ENCODE data around the gene TGFBR2.

The TGFBR2 gene

GRCh38 chr3:30686176-30686575, 79.8 kb downstream of the TGFBR2 start:
- Histone ChIP-seq H3K27ac (peak overlapping the region; percentile 28 to 64), H3K27me3 (no peaks in the 10 kb centered on the region), H3K9me3 (no peaks in the 10 kb centered on the region), H3K4me1 (peaks cover 0 to 100% (median 79%) of the 10 kb centered on the region in 4 donors), H3K36me3 (peaks cover 12 to 28% (median 22%) of the 10 kb centered on the region in 3 donors), H3K4me3 (no peak overlapping the region)
- intact Hi-C loops (cut with DNase I; ENCODE audit: low total_unique reads): no loop called here
- TF ChIP-seq CTCF (IDR thresholded peaks at IDR 0.05): no peak
- DNase-seq: no peak

GRCh38 chr3:30686799-30687198, 80.4 kb downstream of the TGFBR2 start:
- Histone ChIP-seq H3K9me3 (no peaks in the 10 kb centered on the region), H3K36me3 (peaks cover 18 to 32% (median 27%) of the 10 kb centered on the region in 3 donors), H3K27ac (peak overlapping the region; percentile 8 to 77), H3K4me3 (no peak overlapping the region), H3K27me3 (no peaks in the 10 kb centered on the region), H3K4me1 (peaks cover 0 to 100% (median 75%) of the 10 kb centered on the region in 4 donors)
- TF ChIP-seq CTCF (IDR thresholded peaks at IDR 0.05): no peak
- DNase-seq: no peak
- intact Hi-C loops (cut with DNase I; ENCODE audit: low total_unique reads): no loop called here

- H3K4me1 ChIP-seq: peaks cover 0 to 99% (median 67%) of the 10 kb centered on the region in 4 donors
- H3K36me3 ChIP-seq: peaks cover 27 to 41% (median 30%) of the 10 kb centered on the region in 3 donors
- no peak for TF ChIP-seq CTCF (IDR thresholded peaks at IDR 0.05)
- no peak overlapping the region for H3K4me3 ChIP-seq
- DNase-seq: no peak
- intact Hi-C loops (cut with DNase I; ENCODE audit: low total_unique reads): no loop called here
- peak overlapping the region; percentile 61 to 77 for H3K27ac ChIP-seq
- no peaks in the 10 kb centered on the region for H3K9me3 ChIP-seq
- H3K27me3 ChIP-seq: no peaks in the 10 kb centered on the region
Measured at GRCh38 chr3:30687930-30688570, 81.6 kb downstream of the TGFBR2 start.

GRCh38 chr3:30688776-30689641, 82.6 kb downstream of the TGFBR2 start:
- TF ChIP-seq CTCF (IDR thresholded peaks at IDR 0.05): no peak
- H3K27me3 ChIP-seq: no peaks in the 10 kb centered on the region
- peak in 1 of 2 donors; percentile 34 for DNase-seq
- H3K9me3 ChIP-seq: no peaks in the 10 kb centered on the region
- intact Hi-C loops (cut with DNase I; ENCODE audit: low total_unique reads): no loop called here
- peaks cover 0 to 98% (median 63%) of the 10 kb centered on the region in 4 donors for H3K4me1 ChIP-seq
- peaks cover 30 to 37% (median 30%) of the 10 kb centered on the region in 3 donors for H3K36me3 ChIP-seq
- H3K4me3 ChIP-seq: no peak overlapping the region
- H3K27ac ChIP-seq: peak overlapping the region; percentile 61 to 77

- Histone ChIP-seq H3K27me3 (no peaks in the 10 kb centered on the region), H3K9me3 (no peaks in the 10 kb centered on the region), H3K4me3 (no peak overlapping the region), H3K36me3 (peaks cover 33 to 48% (median 41%) of the 10 kb centered on the region in 3 donors), H3K4me1 (peaks cover 0 to 86% (median 53%) of the 10 kb centered on the region in 4 donors), H3K27ac (peak overlapping the region; percentile 61 to 77)
- TF ChIP-seq CTCF (IDR thresholded peaks at IDR 0.05): no peak
- intact Hi-C loops (cut with DNase I; ENCODE audit: low total_unique reads): loop anchor here (5.0 kb wide), 1 partner anchor 573 kb away; no protein-coding TSS in a partner anchor
- no peak for DNase-seq
Measured at GRCh38 chr3:30690199-30690598, 83.8 kb downstream of the TGFBR2 start.
